ENCODE results near the gene JAG1. TPM values are rescaled to one million over a fixed set of nuclear protein-coding genes. Genes with fewer than 3 reads are reported as not detected.

JAG1 gene
- total and polyA plus RNA-seq, 9 of the 15 experiments (the other 6 are each of a cell fraction or from before 2014, with no cell fraction given): 0.04 to 0.40 (median 0.07) TPM

DNA sequence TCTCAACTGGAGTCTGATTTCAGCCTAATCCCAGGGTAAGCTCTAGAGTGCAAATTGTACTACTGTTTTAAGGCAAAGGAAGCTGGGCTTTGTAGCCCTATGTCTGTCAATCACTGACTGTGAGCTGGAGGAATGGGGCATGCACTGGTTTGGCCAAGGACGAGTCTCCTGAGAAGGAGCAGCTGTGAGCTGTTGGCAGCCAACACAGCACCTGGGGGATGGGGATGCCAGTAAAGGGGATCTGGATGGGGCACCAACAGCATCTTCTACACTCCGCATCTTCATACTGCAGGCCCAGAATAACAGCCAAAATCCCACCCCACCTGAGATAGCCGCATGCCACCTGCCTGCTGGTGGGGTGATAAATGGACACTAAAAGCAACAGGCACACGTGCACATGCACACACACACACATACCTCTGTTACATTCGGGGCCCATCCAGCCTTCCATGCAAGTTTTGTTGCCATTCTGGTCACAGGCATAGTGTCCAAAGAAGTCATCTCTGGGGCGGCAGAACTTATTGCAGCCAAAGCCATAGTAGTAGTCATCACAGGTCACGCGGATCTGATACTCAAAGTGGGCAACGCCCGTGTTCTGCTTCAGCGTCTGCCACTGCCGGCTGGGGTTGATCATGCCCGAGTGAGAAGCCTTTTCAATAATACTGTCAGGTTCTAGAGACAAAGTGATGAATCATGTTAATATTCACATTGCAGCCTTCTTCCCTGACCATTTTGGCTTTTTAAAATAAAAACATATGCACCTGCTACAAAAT lies 15.6 kb downstream of the JAG1 start:
- H3K79me2 ChIP-seq (ENCODE audit: control insufficient read depth, insufficient read depth, low read length): no peaks in the 10 kb centered on the region
- no peak overlapping the region for H3K27ac ChIP-seq (ENCODE audit: extremely low read depth, low read depth, low read length)
- BruUV-seq (replicated peaks): no TSS peak
- H3K9ac ChIP-seq (ENCODE audit: insufficient read depth in 1 of 2, low read depth in 2 of 2, low read length in 2 of 2): no peak overlapping the region
- no peaks in the 10 kb centered on the region for H3K36me3 ChIP-seq (ENCODE audit: control insufficient read depth, insufficient read depth, low read length)
- H2AFZ ChIP-seq (ENCODE audit: low read depth, low read length): no peak overlapping the region
- H4K20me1 ChIP-seq (replicated peaks; ENCODE audit: control insufficient read depth, insufficient read depth, low read length): no peaks in the 10 kb centered on the region
- ChIA-PET CTCF (ENCODE audit: low intra/inter-chr PET ratio) (no interaction called here), POLR2A (no interaction called here)
- peaks cover 0 to 33% of the 10 kb centered on the region in 2 experiments; a peak in 2 of 5 replicates for H3K27me3 ChIP-seq (ENCODE audit: control insufficient read depth in 2 of 2, insufficient read depth in 2 of 2, low read length in 2 of 2)
- in situ Hi-C loops (cut with MboI) (no loop called here), intact Hi-C loops (cut with micrococcal nuclease) (no loop called here)
- H3K4me1 ChIP-seq (replicated peaks in 1 of 2; ENCODE audit: control insufficient read depth in 2 of 2, insufficient read depth in 2 of 2, low read length in 2 of 2): no peaks in the 10 kb centered on the region
- H3K9me1 ChIP-seq (ENCODE audit: control insufficient read depth, insufficient read depth, low read length): no peaks in the 10 kb centered on the region
- no peak for FAIRE-seq
- no peak overlapping the region for H3K4me2 ChIP-seq (ENCODE audit: insufficient read depth, low read length)
- ATAC-seq: no peak
- 2% methylated on average over 12 of the region's 13 CpGs for WGBS (ENCODE audit: insufficient coverage, low coverage, missing lambda C conversion rate)
- no peak overlapping the region for H3K4me3 ChIP-seq
- no peak for DNase-seq (ENCODE audit: extremely low read depth in 1 of 4, low spot score in 3 of 4)
- no peaks in the 10 kb centered on the region for H3K9me3 ChIP-seq (replicated peaks; ENCODE audit: control insufficient read depth, insufficient read depth, low read depth, low read length)
- no peak for TF ChIP-seq PHF20 (IDR thresholded peaks at IDR 0.05; ENCODE audit: partially characterized antibody)
- no peak for TF ChIP-seq ZNF717 (CRISPR knock-in tag; IDR thresholded peaks at IDR 0.05)
- TF ChIP-seq NCOA6 (IDR thresholded peaks at IDR 0.05): no peak
- TF ChIP-seq, protein P1, sequence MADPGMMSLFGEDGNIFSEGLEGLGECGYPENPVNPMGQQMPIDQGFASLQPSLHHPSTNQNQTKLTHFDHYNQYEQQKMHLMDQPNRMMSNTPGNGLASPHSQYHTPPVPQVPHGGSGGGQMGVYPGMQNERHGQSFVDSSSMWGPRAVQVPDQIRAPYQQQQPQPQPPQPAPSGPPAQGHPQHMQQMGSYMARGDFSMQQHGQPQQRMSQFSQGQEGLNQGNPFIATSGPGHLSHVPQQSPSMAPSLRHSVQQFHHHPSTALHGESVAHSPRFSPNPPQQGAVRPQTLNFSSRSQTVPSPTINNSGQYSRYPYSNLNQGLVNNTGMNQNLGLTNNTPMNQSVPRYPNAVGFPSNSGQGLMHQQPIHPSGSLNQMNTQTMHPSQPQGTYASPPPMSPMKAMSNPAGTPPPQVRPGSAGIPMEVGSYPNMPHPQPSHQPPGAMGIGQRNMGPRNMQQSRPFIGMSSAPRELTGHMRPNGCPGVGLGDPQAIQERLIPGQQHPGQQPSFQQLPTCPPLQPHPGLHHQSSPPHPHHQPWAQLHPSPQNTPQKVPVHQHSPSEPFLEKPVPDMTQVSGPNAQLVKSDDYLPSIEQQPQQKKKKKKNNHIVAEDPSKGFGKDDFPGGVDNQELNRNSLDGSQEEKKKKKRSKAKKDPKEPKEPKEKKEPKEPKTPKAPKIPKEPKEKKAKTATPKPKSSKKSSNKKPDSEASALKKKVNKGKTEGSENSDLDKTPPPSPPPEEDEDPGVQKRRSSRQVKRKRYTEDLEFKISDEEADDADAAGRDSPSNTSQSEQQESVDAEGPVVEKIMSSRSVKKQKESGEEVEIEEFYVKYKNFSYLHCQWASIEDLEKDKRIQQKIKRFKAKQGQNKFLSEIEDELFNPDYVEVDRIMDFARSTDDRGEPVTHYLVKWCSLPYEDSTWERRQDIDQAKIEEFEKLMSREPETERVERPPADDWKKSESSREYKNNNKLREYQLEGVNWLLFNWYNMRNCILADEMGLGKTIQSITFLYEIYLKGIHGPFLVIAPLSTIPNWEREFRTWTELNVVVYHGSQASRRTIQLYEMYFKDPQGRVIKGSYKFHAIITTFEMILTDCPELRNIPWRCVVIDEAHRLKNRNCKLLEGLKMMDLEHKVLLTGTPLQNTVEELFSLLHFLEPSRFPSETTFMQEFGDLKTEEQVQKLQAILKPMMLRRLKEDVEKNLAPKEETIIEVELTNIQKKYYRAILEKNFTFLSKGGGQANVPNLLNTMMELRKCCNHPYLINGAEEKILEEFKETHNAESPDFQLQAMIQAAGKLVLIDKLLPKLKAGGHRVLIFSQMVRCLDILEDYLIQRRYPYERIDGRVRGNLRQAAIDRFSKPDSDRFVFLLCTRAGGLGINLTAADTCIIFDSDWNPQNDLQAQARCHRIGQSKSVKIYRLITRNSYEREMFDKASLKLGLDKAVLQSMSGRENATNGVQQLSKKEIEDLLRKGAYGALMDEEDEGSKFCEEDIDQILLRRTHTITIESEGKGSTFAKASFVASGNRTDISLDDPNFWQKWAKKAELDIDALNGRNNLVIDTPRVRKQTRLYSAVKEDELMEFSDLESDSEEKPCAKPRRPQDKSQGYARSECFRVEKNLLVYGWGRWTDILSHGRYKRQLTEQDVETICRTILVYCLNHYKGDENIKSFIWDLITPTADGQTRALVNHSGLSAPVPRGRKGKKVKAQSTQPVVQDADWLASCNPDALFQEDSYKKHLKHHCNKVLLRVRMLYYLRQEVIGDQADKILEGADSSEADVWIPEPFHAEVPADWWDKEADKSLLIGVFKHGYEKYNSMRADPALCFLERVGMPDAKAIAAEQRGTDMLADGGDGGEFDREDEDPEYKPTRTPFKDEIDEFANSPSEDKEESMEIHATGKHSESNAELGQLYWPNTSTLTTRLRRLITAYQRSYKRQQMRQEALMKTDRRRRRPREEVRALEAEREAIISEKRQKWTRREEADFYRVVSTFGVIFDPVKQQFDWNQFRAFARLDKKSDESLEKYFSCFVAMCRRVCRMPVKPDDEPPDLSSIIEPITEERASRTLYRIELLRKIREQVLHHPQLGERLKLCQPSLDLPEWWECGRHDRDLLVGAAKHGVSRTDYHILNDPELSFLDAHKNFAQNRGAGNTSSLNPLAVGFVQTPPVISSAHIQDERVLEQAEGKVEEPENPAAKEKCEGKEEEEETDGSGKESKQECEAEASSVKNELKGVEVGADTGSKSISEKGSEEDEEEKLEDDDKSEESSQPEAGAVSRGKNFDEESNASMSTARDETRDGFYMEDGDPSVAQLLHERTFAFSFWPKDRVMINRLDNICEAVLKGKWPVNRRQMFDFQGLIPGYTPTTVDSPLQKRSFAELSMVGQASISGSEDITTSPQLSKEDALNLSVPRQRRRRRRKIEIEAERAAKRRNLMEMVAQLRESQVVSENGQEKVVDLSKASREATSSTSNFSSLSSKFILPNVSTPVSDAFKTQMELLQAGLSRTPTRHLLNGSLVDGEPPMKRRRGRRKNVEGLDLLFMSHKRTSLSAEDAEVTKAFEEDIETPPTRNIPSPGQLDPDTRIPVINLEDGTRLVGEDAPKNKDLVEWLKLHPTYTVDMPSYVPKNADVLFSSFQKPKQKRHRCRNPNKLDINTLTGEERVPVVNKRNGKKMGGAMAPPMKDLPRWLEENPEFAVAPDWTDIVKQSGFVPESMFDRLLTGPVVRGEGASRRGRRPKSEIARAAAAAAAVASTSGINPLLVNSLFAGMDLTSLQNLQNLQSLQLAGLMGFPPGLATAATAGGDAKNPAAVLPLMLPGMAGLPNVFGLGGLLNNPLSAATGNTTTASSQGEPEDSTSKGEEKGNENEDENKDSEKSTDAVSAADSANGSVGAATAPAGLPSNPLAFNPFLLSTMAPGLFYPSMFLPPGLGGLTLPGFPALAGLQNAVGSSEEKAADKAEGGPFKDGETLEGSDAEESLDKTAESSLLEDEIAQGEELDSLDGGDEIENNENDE (IDR thresholded peaks at IDR 0.05; ENCODE audit: low read depth, low read length): no peak
- TF ChIP-seq SREBF2 (CRISPR knock-in tag; IDR thresholded peaks at IDR 0.05): no peak
- TF ChIP-seq SMAD4 (CRISPR knock-in tag; conservative IDR thresholded peaks at IDR 0.05): no peak
- TF ChIP-seq HMGN3 (IDR thresholded peaks at IDR 0.05; ENCODE audit: borderline replicate concordance, extremely low read depth, insufficient read length, low read depth, low read length): no peak
- TF ChIP-seq POLR2B (IDR thresholded peaks at IDR 0.05; ENCODE audit: low read depth, partially characterized antibody): no peak
- TF ChIP-seq, protein P2, sequence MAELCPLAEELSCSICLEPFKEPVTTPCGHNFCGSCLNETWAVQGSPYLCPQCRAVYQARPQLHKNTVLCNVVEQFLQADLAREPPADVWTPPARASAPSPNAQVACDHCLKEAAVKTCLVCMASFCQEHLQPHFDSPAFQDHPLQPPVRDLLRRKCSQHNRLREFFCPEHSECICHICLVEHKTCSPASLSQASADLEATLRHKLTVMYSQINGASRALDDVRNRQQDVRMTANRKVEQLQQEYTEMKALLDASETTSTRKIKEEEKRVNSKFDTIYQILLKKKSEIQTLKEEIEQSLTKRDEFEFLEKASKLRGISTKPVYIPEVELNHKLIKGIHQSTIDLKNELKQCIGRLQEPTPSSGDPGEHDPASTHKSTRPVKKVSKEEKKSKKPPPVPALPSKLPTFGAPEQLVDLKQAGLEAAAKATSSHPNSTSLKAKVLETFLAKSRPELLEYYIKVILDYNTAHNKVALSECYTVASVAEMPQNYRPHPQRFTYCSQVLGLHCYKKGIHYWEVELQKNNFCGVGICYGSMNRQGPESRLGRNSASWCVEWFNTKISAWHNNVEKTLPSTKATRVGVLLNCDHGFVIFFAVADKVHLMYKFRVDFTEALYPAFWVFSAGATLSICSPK (IDR thresholded peaks at IDR 0.05; ENCODE audit: borderline replicate concordance): no peak

All from K562 (cell line).